NK-92 (cell line): ENCODE data around the gene P2RY8.
"Not testable (repeated sequence)": the region's sequence is repeated elsewhere in the genome, so short reads cannot be mapped to it uniquely, and the experiment has no call there.

Source experiments
- DNase-seq: peaks from one replicate; lab custom pipeline; 2025; ENCODE audit not compliant: unreplicated experiment; lab: John Stamatoyannopoulos, UW

P2RY8 gene

DNA sequence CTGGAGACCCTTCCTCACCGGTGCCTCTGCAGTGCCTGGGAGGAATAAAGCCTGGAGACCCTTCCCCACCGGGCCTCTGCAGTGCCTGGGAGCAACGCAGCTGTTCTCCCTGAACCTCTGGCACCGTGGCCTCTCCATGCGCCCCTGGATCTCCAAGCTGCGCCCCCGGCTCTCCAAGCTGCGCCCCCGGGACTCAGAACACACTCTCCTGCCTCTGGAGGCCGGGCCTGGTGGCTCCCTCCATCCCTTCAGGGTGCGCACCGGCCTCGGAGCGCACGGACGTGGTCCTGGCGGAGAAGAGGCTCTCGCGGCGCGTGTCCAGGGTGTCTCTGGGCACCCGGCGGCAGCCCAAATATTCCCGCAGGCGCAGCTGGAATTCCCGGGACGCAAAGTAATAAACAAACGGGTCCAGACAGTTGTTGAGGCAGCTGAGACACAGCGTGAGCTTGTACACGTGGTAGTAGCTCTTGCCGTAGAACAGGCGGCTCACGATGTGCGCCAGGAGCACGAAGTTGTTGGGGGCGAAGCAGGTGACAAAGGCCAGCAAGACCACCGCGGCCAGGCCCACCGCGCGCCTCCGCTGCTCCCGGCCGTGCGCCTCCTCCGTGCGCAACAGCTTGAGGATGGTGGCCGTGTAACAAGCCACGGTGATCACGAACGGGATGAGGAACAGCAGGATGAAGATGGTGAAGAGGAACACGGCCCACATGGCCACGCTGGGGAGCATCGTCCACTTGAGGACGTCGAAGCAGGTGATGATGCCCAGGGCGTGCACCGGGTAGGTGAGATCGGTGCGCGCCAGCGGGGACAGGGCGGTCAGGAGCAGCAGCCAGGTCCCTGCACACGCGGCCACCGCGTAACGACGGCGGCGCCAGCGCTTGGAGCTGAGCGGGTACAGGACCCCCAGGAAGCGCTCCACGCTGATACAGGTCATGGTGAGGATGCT, 71.4 kb downstream of the P2RY8 start:
- no peak for DNase-seq

DNA sequence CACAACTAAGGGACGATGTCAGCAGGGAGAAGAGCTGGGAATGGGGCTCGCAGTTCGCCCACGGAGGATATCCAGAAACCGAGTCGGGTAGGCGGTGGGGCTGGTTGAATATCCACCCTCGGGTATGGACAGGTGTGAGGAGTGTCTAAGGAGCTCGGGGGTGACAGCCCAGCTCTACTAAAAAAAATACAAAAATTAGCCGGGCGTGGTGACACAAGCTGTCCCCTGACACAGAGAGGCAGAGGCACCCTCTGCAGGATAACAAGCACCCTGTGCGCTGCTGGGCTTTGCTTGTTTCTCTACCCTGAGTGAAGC, 72.1 kb downstream of the P2RY8 start:
- DNase-seq: no peak

DNA sequence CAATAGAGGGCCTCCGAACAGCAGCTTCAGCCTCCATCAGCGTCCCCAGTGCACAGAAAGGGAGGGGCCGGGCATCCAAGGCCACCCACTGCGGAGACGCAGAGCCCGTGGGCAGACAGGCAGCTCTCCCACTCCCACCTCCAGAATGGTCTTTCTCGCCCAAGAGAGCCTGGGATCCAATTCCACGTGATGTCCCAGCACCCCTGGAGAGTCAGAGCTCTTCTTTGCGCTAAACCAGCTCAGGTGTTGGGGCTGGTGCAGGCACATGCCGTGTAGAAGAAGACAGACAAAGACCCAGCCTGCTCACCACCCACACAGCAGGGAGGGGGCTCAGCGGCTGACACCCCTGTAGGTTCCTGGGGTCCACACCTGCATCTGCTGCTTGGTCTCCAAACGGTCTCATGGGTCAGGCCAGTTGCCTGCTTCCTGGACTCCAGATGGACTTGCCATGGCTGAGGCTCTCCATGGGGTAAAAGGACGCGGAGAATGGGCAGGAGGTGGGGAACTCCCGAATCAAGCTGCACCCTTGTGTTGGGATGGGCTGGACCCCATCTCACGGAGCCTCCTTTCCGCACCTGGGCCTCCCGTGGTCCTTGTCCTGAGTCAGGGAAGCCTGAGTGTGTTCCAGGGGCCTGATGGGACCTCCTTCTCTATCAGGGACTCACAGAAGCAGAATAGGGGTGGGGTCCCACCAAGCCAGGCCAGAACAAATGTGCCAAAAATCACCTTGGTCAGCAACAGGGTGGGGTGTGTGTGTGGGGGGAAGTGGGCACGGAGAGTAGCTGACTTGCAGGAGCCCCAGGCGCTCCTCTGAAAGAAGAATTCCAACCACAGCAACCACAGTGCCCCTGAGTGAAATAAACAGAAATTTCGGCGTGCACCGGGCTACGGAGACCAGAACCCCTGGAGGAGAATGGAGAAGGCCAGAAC, 72.7 kb downstream of the P2RY8 start:
- no peak for DNase-seq

DNA sequence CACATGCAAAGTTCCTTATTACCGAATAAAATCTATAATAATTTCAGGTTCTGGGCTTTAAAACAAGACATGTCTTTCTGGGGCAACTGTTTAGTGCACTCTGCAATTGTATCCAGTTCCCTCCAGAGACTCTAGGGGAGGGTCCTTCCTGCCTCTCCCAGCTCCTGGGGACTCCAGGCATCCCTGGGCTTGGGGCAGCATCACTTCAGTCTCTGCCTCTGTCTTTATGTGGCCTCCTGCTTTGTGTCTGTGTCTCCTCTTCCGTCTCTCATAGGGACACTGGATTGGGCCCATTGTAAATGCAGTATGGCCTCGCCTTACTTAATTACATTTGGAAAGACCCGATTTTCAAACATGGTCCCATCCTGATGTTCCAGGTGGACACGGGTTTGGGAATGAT, 73.4 kb downstream of the P2RY8 start:
- no peak for DNase-seq

DNA sequence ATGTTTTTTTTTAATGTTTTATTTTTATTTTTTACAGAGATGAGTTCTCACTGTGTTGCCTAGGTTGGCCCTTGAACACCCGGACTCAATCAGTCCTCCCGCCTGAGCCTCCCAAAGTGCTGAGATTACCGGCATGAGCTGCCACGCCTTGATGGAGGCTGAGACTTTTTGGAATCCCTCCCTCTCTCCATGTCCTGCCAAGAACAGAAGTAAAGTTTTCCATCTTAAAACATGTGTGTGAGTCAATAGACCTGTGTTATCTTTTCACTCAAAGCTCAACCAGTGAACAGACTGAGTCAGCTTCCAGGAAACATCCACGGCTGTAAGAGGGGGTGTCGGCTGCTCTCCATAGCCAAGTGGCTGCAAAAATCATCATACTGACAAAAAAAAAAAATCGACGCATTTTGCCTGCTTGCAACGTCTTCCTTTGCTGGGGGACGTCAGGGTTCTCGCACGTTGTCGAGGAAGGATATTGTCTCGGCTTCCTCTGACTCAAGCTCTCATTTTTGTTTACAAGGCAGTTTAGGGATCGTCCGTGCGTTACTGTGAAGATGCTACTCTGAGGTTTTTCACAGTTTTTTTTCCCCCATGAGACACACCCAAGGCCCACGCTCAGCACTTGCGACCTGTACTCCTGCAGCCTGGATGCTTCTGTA, 74.3 kb downstream of the P2RY8 start:
- DNase-seq: no peak

DNA sequence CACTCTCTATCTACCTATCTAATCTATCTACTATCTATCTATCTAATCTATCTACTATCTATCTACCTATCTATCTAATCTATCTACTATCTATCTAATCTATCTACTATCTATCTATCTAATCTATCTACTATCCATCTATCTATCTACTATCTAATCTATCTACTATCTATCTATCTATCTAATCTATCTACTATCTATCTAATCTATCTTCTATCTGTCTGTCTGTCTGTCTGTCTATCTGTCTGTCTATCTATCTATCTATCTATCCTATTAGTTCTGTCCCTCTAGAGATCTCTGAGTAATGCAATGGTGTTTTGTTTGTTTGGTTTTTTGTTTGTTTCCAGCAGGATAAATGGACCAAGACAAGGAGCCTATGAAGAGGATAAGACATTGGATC, 74.9 kb downstream of the P2RY8 start:
- no peak for DNase-seq

DNA sequence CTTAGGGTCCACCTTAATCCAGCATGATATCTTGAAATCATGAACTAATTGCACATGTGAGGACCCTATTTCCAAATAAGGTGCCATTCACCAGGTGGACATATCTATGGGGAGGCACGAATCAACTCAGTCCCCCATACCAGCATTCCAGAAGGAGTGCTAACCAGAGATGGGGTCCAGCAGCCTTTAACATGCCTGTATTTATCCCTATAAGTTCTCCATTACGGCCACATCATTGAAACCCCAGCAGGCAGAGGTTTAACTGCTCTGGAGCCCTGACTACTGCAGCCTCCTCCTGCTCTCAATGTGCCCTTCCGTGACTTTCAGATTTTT, 81.1 kb downstream of the P2RY8 start:
- no peak for DNase-seq

DNA sequence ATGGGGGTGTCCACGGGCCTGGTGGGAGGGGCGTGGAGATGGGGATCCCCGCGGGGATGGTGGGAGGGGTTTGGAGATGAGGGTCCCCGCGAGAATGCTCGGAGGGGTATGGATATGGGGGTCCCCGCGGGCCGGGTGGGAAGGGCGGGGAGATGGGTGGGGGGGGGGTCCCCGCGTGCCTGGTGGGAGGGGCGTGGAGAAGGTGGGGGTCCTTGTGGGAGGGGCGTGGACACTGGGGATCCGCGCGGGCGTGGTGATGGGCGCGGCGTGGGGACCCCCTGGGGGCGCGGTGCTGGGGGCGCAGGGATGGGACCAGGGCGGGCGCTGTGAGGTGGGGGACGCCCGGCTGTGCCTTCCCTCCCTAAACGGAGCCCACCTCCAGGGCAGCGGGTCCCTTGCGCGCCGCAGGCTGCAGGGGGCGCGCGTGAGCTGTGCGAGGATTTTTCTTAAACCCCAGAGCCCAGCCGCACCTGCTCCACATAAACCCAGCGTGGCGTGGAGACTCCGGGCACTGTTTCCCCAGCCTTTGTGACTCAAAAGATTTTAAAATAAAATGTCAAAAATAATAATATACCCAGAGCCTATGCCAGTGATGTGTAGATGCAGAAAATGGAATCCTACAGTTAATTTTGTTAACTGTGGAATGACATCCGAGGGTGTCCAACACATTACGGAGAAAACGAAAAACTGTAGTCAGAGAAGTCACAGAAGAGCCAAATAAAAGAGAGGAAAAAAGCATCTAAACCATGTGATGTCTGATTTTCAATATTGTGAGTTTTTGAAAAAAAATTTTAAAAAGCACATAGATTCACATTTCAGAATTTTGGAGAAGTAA, 82.8 kb downstream of the P2RY8 start:
- no peak for DNase-seq

DNA sequence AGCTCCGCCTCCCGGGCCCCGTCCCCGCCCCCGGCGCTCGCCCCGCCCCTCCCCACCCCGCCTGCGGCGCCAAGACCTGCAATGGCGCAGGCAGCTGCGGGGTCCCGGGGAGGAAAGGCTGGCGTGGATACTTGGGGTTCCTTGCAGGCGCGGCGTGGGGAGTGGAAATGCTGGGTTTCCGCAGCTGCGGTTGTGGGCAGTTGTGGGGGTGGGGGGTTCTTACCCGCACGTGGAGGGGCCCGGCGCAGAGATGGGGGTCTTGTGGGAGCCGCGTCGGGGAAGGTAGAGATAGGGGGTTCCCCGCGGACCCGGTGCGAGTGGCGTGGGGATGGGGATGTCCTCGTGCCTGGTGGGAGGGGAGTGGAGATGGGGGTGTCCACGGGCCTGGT, 83.6 kb downstream of the P2RY8 start:
- DNase-seq: no peak

DNA sequence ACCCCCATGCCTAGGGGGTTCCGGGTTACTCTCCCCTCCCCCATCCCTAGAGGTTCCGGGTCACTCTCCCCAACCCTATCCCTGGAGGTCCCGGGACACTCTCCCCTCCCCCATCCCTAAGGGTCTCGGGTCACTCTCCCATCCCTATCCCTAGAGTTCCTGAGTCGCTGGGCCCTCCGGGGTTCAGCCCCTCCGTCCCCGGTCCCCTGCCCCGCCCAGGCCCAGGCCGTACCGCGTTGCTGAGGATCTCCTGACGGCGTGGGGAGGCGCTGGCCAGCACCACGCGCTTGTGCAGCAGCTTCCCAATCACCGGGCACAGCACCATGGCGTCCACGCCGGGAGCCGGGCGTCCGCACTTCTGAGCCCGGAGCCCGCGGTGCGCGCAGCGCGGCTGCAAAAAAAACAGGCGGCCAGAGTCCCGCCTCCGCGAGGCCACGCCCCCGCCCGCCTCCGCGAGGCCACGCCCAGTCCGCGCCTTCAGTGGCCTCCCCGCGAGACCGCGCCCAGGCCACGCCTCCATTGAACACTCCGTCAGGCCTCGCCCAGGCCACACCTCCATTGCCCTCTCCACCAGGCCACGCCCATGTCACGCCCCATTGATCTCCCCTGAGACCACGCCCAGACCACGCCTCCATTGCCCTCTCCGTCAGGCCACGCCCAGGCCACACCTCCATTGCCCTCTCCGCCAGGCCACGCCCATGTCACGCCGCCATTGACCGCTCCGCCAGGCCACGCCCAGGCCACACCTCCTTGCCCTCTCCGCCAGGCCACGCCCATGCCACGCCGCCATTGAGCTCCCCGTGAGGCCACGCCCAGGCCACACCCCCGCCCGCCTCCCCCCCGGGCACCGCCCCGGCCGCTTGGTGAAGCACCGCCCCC, 84.2 kb downstream of the P2RY8 start, which contains the start of gene ASMTL:
Gene ASMTL, minus strand, starts transcription at position 394 of the 879 bp plus-strand sequence. Its CDS starts 69 bp downstream, at position 325.
- DNase-seq: no peak

DNA sequence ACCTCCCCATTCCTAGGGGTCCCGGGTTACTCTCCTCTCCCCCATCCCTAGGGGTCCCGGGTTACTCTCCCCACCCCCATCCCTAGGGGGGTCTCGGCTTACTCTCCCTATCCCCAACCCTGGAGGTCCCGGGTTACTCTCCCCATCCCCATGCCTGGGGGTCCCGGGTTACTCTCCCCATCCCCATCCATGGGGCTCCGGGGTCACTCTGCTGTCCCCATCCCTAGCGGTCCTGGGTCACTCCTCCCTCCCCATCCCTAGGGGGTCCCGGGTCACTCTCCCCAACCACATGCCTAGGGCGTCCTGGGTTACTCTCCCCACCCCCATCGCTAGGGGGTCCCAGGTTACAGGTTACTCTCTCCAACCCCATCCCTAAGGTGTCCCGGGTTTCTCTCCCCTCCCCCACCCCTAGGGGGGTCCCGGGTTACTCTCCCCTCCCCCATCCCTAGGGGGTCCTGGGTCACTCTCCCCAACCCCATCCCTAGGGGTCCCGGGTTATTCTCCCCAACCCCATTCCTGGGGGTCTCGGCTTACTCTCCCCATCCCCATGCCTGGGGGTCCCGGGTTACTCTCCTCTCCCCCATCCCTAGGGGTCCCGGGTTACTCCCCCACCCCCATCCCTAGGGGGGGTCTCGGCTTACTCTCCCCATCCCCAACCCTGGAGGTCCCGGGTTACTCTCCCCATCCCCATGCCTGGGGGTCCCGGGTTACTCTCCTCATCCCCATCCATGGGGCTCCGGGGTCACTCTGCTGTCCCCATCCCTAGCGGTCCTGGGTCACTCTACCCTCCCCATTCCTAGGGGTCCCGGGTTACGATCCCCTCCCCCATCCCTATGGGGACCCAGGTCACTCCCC, 85.1 kb downstream of the P2RY8 start:
- DNase-seq: no peak

DNA sequence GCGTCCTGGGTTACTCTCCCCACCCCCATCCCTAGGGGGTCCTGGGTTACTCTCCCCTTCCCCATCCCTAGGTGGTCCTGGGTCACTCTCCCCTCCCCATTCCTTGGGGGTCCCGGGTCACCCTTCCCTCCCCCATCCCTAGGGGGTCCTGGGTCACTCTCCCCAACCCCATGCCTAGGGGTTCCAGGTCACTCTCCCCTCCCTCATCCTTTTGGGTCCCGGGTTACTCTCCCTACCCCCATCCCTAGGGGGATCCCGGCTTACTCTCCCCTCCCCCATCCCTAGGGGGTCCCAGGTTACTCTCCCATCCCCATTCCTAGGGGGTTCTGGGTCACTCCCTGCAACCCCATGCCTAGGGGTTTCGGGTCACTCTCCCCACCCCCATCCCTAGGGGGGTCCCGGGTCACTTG, 85.7 kb downstream of the P2RY8 start:
- no peak for DNase-seq

DNA sequence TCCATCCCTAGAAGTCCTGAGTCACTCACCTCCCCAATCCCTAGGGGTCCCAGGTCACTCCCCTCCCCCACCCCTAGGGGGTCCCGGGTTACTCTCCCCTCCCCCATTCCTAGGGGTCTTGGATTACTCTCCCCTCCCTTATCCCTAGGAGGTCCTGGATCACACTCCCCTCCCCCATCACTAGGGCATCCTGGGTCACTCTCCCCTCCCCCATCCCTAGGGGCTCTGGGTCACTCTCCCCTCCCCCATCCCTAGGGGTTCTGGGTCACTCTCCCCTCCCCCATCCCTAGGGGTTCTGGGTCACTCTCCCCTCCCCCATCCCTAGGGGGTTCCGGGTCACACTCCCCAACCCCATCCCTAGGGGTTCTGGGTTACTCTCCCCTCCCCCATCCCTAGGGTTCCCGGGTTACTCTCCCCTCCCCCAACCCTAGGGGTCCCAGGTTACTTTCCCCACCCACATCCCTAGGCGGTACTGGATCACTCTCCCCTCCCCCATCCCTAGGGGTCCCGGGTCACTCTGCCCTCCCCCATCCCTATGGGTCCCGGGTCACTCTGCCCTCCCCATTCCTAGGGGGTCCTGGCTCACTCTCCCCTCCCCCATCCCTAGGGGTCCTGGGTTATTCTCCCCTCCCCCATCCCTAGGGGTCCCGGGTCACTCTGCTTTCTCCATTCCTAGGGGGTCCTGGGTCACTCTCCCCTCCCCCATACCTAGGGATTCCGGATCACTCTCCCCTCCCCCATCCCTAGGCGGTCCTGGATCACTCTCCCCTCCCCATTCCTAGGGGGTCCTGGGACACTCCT, 86.4 kb downstream of the P2RY8 start:
- DNase-seq: no peak

DNA sequence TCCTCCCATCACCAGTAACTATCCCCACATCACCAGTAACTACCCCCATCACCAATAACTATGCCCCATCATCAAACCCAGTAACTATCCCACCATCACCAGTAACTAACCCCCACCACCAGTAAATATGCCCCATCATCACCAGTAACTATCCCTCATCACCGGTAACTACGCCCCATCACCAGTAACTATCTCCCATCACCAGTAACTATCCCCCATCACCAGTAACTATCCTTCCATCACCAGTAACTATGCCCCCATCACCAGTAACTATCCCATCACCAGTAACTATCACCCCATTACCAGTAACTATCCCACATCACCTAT, 87.2 kb downstream of the P2RY8 start:
- no peak for DNase-seq

DNA sequence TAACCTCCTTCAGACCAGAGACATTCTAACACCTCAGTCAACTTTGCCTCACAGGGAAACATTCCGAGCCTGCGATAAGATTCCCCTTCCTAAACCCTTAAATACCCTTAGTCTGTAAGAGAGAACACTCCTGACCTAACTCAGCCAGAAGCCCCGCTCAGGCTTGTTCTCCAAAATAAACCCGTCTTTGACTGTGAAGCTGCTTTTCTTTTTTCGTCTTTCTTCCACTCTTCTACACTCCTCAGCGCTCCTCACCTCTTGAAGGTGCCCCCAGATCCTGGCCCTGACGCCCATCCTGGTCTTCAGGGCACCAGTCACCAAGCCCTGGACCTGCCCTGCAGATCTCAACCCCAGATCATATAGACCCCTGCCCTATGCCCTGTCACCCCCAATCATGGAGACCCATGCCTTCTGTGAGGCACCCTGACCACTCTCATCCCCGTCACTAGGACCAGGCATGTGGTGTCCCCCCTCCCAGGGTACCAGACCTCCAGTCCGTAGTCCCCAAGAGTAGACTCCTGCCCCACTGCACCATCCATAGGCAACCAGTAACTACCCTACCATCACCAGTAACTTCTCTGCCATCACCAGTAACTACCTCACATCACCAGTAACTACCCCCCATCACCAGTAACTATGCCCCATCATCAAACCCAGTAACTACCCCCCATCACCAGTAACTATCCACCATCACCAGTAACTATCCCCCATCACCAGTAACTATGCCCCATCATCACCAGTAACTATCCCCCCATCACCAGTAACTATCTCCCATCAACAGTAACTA, 87.8 kb downstream of the P2RY8 start:
- no peak for DNase-seq

DNA sequence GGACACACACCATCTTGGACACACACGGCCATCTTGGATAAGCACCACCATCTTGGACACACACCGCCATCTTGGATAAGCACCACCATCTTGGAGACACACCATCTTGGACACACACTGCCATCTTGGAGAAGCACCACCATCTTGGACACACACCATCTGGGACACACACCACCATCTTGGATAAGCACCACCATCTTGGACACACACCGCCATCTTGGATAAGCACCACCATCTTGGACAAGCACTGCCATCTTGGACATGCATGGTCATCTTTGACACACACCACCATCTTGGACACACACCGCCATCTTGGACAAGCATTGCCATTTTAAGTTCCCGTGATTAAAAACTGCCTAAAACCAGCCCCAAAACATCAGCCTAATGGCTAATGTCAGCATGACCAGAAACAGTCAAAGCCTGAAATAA, 88.4 kb downstream of the P2RY8 start:
- not testable (repeated sequence) for DNase-seq

DNA sequence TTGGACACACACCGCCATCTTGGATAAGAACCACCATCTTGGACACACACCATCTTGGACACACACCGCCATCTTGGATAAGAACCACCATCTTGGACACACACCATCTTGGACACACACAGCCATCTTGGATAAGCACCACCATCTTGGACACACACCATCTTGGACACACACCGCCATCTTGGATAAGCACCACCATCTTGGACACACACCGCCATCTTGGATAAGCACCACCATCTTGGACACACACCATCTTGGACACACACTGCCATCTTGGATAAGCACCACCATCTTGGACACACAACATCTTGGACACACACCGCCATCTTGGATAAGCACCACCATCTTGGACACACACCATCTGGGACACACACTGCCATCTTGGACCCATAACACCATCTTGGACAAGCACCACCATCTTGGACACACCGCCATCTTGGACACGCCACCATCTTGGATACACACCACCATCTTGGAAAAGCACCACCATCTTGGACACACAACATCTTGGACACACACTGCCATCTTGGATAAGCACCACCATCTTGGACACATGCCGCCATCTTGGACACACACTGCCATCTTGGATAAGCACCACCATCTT, 88.9 kb downstream of the P2RY8 start:
- DNase-seq: not testable (repeated sequence)
